WI38 (cell line): ENCODE measurements around the gene FLOT2.

ENCODE experiments used
- H3K4me3 ChIP-seq: 2 replicates; pipeline ENCODE4 v1.5.1; 2011; ENCODE audit warnings: low read depth, mild to moderate bottlenecking, control low read depth, low read length
- CTCF ChIP-seq: IDR thresholded peaks from 2 replicates; pipeline ENCODE4 v1.5.1; 2012; ENCODE audit warnings: low read depth, mild to moderate bottlenecking, control low read depth, low read length

The FLOT2 gene

GRCh38 chr17:28896884-28897768 lies at the start of gene FLOT2:
FLOT2 (minus strand) TSS chr17:28897733; CDS start chr17:28897574, 159 bp downstream.
- peak within 1 kb of the TSS; percentile 87 for H3K4me3 ChIP-seq
- TF ChIP-seq CTCF, result peak; percentile 36

GRCh38 chr17:28946239-28946638 lies 48.7 kb upstream of the FLOT2 start:
- H3K4me3 ChIP-seq, result no peak overlapping the region
- TF ChIP-seq CTCF, result no peak

GRCh38 chr17:28944862-28945741 lies 47.6 kb upstream of the FLOT2 start:
- no peak for TF ChIP-seq CTCF
- peak overlapping the region; percentile 25; the same call in 1 of the 2 replicates for H3K4me3 ChIP-seq

GRCh38 chr17:28944343-28944742 lies 46.8 kb upstream of the FLOT2 start:
- TF ChIP-seq CTCF, result no peak
- H3K4me3 ChIP-seq, result no peak overlapping the region

- H3K4me3 ChIP-seq, result no peak overlapping the region
- TF ChIP-seq CTCF, result no peak
Measured at GRCh38 chr17:28942925-28943324, 45.4 kb upstream of the FLOT2 start.

- TF ChIP-seq CTCF, result no peak
- no peak overlapping the region for H3K4me3 ChIP-seq
Measured at GRCh38 chr17:28941251-28941650, 43.7 kb upstream of the FLOT2 start.
